Stimulated activated CD8-positive, alpha-beta memory T cell treated with anti-CD3 and anti-CD28 coated beads, Interleukin-12 subunit alpha, Interleukin-12 subunit beta, amount 100 ng/mL, for 24 hours (primary cell): ENCODE data around the gene ARL2.
"Not testable (repeated sequence)": the region's sequence is repeated elsewhere in the genome, so short reads cannot be mapped to it uniquely, and the experiment has no call there.

Experiments used
- DNase-seq: peaks from one replicate; pipeline ENCODE4 v3.0.0-alpha.2; 2020; ENCODE audit errors: extremely low read depth

ARL2 gene

DNA sequence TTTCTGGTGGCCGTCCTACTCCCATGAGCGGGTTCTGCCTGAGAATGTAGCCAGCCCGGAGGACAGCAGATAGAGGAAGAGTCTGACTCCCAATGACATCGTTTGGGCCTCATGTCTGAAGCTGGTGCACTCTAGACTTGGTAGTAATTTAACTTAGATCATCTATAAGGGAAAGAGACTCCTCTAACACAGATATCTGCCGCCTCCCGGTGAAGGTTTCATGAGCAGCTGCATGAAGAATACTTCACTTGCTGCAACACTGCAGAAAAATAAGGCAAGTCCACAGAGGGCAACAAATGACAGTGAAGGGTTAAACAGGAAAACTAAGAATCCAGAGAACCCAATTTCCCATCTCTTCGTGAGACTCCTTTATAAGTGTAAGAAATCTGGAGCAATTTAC lies 5.9 kb upstream of the ARL2 start:
- no peak for DNase-seq

DNA sequence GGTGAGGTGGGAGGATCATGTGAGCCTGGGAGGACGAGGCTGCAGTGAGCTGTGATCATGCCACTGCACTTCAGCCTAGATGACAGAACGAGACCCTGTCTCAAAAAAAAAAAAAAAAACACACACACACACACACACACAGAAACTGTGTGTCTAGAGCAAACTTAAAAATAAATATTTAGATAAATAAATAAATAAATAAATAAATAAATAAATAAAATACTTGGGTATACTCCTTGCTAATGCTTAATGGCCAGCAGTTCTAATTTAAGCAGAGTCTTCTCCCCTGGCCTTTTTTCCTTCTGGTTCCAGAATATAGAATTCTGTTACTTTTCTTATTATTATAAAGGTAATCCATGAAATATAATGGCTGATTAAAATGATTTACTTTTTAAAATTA lies 5.1 kb upstream of the ARL2 start:
- no peak for DNase-seq

DNA sequence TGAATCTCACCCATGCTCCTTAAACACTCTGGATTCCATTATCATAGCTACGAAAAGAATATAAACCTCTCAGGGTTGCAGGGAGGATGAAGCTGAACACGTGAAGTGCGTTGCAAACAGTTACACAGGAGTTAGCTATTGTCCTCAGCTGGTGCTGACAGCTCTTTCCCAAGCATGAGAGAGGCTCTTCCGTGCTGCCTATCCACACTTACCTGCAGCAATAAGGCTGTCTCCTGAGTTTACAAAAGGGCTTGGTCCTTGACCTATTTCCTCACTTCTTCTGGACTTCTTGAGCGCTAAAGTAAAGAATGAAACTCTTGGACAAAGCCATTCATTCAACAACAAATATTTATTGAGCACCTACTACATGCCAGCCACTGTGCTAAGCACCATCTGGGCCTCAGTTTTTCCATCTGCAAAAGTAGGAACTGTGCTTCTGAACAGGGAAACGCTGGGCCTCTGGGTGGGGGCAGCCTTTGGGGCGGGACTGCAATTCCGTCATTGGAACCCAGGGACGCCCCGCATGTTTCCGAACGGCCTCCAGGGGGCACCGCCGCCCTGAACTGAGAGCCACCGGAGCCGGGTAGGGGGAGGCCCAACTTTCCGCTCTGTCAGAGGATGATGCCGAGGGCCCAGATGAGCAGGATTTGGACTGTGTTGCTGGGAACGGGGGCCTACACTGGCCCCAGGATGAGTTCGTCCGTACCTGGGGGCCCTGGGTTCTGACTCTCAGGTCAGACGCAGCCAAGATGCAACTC lies 651 bp upstream of the ARL2 start:
- peak; percentile 83 for DNase-seq

DNA sequence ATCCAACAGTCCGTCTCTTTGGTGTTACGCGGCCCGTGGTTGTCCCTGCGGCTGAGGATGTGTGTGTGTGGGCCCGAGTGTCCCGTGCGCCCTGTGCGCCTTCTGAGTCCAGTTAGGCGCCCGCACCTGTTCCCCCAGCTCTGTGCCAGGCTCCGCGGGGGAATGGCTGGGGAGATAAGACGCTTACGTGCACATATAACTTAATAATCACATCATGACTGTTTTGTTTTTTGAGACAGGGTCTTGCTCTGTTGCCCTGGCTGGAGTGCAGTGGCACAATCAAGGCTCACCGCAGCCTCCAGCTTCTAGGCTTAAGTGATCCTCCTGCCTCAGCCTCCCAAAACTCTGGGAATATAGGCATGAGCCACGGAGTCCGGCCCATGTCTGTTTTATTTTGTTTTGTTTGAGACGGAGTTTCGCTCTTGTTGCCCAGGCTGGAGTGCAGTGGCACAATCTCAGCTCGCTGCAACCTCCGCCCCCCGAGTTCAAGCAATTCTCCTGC lies 817 bp downstream of the ARL2 start:
- no peak for DNase-seq

DNA sequence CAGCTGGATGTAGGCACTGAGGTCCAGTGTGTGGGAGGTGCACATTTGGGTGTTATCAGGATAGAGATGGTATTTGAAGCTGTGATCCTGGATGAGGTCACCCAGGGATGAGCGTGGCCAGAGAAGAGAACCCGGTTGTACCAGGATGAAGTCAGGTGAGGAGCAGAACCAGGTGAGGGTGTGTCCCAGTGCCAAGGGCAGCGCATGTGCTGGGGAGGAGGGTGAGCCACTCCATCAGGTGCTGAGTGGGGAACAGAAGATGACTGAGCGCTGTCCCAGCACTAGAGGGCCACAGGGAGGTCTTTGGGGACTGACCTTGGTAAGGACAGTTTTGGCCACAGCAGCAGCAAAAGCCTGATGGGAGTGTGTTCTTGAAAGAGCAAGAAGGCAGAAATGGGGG lies 2.7 kb downstream of the ARL2 start:
- DNase-seq, result no peak

DNA sequence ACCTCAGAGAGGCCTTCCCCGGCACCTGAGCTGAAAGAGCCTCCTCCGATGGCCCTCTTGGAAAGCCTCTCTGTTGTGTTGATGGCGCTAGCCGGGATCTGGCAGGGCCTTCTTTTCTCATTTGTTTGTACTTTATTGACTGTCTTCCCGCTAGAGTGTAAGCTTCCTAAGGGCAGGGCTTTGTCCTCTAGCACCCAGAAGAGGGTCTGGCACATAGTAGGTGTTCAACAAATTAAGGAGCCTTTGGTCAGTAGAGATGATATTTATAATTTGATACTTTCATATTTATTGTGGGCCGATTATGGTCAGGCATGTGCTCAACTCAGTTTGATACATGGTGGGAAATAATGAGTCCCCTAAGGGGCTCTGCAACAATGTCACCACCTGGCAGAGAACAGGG lies 4.0 kb downstream of the ARL2 start:
- DNase-seq, result no peak

DNA sequence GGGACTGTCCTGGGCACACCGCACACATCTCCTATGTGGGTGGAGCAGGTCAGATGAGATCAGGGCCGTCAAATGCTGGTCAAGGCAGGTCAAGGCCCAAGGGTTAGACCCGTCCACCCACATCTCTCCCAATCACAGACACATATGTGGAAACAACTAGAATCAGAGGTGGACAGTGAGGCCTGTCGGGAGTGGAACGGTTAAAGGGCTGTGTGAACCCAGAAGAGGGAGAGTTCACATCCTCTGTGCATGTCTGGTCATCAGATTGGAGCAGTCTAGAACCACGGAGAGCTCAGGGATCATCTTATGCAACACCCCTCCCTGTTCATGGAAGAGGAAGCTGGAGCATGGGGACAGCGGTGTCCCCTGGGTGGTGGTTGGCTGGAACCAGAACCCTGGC lies 5.9 kb downstream of the ARL2 start:
- DNase-seq, result no peak

DNA sequence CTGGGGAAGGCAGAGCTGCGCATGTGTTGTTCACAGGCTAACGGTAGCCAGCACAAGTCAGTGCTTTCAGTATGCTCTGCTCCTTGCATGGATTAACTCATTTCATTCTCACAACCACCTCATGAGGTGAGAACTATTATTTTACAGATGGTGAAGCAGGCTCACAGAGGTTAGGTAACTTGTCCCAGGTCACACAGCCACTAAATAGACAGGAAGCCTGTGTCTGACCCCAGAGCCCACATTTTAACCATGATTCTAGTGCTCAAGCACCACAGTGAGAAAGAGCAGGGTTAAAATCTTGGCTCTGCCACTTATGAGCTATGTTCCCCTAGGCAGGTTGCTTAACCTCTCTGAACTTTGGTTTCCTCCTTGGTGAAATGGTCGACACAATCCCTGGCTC lies 7.0 kb downstream of the ARL2 start:
- no peak for DNase-seq

DNA sequence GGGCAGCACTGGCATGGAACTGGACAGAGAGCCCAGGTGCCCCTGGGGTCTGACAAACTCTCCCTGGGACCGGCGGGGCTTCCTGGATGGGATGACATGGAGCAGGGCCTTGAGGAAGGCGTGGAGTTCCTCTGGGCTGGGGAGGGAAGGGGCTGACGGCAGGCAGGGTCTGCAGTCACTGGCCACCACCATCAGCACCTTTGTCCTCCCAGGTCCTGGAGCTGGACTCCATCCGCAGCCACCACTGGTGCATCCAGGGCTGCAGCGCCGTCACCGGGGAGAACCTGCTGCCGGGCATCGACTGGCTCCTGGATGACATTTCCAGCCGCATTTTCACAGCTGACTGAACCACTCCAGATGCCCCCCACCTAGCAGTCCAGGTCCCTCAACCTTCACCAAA lies 7.5 kb downstream of the ARL2 start:
- DNase-seq, result no peak

DNA sequence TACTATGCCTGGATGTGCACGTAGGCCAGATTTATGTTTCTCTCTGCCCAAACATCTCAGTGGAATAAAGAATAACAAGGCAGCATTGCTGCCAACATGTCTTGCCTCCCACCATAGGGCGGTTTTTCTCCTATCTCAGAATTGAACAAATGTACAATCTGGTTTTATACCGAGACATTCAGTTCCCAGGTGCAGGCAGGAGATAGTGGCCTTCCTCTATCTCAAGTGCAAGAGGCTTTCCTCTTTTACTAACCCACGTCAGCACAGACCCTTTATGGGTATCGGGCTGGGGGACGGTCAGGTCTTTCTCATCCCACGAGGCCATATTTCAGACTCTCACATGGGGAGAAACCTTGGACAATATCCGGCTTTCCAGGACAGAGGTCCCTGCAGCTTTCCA lies 9.5 kb downstream of the ARL2 start:
- DNase-seq, result not testable (repeated sequence)

DNA sequence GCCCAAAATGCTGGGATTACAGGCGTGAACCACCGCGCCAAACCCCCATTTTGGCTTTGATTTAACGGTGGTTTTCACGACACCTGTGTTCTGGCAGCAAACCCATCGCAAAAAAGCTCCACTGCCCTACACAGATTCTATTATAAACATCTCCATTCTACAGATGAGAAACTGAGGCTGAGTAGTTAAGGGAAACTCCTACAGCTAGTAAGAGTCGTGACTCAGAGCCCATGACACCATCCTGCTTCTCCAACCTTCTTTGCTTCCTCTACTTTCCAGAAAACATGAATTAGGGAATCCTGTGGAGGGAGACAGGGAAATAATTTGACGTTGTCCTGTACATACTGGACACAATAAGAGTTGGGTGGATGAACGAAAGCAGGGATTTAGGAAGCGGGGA lies 12.8 kb downstream of the ARL2 start:
- no peak for DNase-seq

DNA sequence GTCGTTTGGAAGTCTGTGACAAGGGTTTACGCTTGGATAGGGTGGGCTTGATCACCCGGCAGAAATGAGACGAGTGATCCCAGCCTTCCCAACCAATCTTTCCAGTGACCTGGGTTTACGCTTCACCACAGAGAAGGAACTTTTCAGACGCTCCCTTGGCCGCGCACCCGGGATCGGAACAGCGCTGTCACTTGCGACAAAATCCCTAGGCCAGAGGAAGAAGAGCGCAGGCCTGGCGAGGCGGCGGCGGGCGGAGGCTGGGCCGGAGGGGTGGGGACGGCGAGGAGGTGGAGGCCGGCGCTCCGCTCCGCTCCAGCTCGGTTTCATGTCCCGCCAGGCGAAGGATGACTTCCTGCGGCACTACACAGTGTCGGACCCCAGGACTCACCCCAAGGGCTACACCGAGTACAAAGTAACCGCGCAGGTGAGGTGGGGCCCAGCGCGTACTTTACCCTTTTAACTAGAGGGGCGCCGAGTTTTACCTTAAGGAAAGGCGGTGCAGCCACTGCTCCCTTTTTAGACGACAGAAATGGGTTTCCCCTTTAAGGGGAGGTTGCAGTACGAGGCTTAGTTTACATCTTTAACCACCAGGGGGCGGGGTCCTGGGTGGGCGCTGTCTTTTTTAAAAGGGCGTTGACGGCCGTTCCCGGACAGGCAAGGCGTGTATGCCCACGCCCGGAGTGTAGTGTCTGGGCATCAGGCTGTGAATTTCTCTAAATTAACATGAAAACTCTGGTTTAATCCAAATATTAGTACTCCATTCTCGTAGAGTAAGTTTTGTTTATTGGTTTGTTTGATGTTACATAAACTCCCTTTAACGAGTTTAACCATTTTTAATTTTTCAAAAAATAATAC lies 13.5 kb downstream of the ARL2 start, which contains the start of gene SNX15:
SNX15 (plus strand) TSS at position 227 of the 855 bp plus-strand sequence; CDS start at position 326, 99 bp downstream.
- DNase-seq, result peak; percentile 76

DNA sequence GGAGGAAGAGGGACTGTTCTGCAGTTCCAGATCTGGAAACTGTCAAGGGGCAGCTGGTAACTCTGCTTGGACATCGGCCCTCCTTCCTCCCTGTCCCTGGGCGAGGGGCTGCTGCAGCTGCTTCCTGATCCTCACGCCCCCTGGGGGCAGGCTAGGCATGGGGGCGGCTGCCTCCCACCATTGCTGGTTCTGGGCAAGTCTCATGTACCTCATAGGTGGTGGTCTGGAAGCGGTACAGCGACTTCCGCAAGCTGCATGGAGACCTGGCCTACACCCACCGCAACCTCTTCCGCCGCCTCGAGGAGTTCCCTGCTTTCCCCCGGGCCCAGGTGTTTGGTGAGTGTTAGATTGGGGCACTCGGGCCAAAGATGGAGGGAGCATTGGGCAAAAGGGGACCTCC lies 18.3 kb downstream of the ARL2 start:
- no peak for DNase-seq

DNA sequence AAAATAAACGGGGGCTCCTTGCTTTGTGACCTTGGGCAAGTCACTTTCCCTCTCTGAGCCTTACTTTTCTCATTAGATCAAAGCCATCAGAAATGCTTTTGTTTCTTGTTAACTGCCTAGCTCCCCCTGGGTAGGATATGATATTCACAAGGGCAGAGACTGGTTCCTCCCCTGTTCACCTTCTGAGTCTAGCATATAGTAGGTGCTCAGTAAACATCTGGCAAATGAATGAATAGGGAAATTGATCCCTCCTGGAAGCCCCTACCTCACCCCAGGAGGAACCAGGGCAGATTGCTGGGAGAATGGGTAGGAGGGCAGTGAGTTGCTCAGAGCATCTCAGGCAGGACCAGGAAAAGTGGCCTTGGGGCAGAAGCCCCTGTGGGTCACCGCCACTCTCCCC lies 20.5 kb downstream of the ARL2 start:
- no peak for DNase-seq

DNA sequence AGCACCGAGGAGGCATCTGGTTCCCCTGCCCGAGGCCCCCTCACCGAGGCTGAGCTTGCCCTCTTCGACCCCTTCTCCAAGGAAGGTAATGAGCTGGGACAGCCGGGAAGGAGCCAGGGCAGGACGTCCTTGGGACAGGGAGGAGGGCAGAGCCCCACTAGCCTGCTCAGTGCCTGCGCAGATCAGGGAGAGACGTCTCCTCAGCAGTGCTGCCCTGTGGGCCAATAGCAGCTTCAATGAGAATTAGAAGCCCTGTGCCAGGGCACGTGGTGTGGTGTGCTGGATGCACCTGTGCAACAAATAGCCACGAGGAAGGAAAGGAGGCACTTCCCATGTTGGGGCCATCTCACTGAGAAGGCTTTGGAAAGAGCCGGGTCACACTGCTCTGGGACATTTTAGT lies 21.6 kb downstream of the ARL2 start:
- DNase-seq, result no peak

DNA sequence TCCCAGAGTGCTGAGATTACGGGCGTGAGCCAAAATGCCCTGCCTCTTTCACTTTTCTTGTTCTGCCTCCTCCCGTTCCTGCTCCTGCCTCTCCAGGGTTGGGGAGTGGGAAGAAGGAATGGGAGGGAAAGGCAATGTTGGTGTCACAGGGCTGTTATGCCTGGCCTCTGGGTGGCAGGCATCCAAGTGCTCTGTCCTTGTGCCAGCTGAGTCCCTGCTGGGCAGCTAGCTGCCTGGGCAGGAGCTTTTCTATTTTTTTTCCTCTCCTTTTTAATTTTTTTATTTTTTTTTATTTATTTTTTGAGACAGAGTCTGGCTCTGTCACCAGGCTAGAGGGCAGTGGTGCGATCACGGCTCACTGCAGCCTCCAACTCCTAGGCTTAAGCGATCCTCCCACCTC lies 23.0 kb downstream of the ARL2 start:
- DNase-seq, result no peak

DNA sequence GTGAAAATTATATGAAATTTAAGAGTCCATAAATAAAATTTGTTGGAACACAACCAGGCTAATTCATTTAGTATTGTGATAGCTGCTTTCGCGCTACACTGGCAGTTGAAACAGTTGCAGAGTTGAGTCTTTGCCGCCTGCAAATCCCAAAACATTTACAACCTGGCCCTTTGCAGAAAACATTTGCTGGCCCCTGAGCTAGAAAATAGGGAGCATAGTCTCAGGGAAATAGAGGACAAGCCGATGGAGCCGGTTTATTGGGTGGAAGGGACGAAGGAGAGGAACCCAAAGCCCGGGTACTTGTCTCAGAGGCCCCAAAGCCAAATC lies 26.5 kb downstream of the ARL2 start:
- no peak for DNase-seq

DNA sequence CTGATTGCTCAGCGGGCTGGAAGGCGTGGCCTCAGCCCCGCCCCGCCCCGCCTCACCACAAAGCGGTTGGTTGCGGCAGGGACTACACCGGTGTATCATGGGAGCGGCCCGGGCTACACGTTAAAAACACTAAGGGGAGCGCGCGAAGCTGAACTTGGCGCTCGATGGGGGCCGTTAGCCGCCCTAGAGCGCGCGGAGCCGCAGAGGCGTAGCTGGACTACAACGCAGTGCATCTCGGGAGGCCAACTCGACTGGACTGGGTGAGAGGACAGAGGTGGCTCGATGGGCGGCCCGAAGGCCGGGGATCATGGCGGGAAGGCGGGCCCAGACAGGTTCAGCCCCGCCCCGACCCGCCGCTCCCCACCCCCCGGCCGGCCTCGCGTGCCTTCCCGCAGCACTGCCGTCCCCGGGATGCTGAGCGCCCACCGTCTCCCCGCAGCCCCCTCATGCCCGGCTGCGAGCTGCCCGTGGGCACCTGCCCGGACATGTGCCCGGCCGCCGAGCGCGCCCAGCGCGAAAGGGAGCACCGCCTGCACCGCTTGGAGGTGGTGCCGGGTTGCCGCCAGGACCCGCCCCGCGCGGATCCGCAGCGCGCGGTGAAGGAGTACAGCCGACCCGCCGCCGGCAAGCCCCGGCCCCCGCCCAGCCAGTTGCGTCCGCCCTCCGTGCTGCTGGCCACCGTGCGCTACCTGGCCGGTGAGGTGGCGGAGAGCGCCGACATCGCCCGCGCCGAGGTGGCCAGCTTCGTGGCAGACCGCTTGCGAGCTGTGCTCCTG lies 27.1 kb downstream of the ARL2 start, which contains the start of gene SAC3D1:
SAC3D1 (plus strand) TSS at position 364 of the 776 bp plus-strand sequence; CDS start at position 447, 83 bp downstream.
- peak; percentile 73 for DNase-seq

DNA sequence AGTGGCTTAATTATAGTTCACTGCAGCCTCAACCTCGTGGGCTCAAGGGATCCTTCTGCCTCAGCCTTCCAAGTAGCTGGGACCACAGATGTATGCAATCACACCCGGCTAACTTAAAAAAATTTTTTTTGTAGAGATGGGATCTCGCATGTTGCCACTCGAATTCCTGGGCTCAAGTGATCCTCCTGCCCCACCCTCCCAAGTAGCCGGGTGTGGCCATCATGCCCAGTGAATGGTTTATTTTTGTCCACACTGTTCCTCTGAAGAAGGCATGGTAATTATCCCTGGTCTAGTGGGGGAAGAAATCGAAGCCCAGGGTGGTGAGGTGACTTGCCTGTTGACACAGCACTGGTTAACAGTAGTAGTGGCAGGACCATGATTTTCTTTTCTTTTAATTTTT lies 28.9 kb downstream of the ARL2 start:
- no peak for DNase-seq

DNA sequence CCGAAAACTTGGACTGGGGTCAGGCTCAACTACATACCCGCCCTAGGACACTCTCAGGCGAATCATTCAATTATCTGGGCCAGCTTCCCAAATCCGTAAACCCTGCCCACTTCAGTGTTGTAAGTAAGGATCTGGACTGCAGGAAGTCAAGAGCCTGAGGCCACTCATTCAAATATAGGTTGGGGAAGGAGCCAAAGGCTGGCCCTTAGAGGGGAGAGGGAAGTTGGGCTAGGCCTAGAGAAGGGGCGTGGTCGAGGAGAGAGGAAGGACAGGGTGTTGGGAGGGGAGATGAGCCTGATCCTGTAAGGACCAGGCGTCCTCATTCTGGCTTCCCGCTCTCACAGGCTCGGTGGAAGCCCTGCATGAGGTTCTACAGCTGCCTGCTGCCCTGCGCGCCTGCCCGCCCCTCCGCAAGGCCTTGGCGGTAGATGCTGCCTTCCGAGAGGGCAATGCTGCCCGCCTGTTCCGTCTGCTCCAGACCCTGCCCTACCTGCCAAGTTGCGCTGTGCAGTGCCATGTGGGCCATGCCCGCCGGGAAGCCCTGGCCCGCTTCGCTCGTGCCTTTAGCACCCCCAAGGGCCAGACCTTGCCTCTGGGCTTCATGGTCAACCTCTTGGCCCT lies 30.0 kb downstream of the ARL2 start:
- no peak for DNase-seq

DNA sequence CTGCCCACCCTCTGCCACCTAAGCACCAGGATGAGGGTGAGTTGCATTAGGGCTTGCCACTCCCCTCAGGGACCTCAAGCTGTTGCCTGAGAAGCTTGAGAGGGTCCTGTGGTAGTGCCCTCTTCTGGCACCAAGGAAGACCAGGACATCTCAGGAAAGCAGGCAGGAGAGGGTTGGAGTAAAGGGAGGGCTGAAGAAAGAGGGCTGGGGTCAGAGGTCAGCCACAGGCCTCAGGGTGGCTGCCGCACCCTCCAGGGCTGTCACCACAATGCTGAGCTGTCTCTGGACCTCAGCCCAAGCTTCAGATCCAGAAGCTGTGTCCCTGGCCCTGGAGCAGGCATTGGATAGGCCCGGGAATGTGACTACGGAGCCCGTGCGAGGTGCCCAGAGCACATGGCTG lies 31.1 kb downstream of the ARL2 start:
- no peak for DNase-seq

DNA sequence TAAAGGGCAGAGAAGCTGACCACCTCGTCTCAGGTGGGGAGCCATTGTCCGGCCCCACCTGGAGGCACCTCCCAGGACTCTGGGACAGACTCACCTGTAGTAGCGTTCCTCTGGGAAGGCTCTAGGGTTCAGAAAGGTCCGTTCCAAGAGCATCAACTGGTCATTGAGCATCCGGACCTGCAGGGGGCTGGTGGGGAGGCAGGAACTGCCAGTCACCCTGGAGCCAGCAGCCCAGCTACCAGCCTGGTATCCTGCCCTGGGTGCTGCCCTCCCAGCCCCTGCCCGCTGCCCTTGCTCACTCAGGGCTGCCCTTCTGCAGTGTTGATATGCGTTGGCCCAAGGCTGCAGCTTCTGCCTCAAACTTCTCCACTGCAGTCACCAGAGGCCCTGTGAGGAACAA lies 31.8 kb downstream of the ARL2 start:
- DNase-seq, result no peak
